Choroid plexus epithelial cell (primary cell): ENCODE data around the gene FNDC1.

Source experiments
- DNase-seq: peaks from one replicate; pipeline ENCODE4 v3.0.0-alpha.2; 2010; ENCODE audit warnings: low read depth
- H3K4me3 ChIP-seq: 2 replicates; pipeline ENCODE4 v1.5.1; 2011; ENCODE audit warnings: low read depth, mild to moderate bottlenecking, control low read depth, low read length, moderate library complexity
- TF ChIP-seq, protein P1 (sequence below): conservative IDR thresholded peaks from 2 replicates; pipeline ENCODE4 v1.5.1; 2011; ENCODE audit warnings: low read depth, mild to moderate bottlenecking, control low read depth, inconsistent platforms, low read length, moderate library complexity

Gene FNDC1

DNA sequence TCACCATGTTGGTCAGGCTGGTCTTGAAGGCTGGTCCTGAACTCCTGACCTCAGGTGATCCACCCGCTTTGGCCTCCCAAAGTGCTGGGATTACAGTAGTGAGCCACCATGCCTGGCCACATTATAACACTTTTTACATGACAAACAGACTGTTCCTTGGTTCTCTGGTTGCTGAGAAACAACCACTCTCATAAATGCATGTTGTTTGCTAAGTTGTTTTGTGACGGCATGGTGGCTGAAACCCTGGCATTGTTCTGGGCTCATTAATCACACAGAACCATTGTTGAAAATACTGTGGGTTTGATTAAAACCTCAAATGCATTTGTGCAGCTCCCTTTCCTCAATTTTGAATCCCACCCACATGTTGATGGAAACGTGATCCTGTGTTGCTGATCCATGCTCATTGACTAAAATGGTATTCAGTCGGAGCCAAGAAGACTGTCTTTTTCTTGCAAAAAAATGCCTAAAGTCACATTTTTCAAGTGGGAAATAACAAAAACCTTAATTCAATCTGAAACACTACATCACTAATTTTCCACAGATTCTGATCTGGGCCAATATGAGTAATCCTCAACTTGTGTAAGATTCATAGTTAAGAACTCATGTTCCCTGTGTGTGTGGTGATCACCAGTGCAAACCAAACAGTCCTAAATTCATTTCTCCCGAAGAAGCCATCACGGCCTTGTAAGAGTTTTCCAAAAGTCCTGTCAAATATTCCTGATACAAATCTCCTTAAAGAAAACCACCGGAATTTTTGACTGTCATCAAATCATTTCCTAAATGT is 132.8 kb downstream of the FNDC1 start:
- no peak overlapping the region for H3K4me3 ChIP-seq
- TF ChIP-seq, protein P1, sequence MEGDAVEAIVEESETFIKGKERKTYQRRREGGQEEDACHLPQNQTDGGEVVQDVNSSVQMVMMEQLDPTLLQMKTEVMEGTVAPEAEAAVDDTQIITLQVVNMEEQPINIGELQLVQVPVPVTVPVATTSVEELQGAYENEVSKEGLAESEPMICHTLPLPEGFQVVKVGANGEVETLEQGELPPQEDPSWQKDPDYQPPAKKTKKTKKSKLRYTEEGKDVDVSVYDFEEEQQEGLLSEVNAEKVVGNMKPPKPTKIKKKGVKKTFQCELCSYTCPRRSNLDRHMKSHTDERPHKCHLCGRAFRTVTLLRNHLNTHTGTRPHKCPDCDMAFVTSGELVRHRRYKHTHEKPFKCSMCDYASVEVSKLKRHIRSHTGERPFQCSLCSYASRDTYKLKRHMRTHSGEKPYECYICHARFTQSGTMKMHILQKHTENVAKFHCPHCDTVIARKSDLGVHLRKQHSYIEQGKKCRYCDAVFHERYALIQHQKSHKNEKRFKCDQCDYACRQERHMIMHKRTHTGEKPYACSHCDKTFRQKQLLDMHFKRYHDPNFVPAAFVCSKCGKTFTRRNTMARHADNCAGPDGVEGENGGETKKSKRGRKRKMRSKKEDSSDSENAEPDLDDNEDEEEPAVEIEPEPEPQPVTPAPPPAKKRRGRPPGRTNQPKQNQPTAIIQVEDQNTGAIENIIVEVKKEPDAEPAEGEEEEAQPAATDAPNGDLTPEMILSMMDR, result no peak
- DNase-seq, result no peak

DNA sequence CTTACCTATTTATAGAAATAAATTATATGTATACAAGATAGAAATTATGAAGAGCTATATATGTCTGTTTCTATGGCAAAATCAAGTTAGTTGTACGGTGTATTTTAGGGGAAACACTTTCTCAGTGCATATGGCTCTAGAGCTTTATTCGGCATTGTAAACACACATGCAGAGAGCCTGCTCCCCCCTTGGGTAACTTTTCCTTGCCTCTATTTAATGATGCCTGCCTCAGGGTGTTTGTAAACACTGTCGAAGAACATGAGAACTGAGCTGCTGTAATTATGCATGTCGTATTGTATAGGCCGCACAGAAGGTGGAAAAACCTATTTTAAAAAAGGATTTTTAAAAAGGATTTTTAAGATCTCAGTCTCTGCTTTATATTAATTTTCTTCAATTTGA is 133.4 kb downstream of the FNDC1 start:
- TF ChIP-seq, protein P1, result no peak
- no peak overlapping the region for H3K4me3 ChIP-seq
- no peak for DNase-seq

- no peak overlapping the region for H3K4me3 ChIP-seq
- no peak for DNase-seq
- TF ChIP-seq, protein P1, result no peak
These were observed 134.0 kb downstream of the FNDC1 start for GRCh38 chr6:159303159-159303558.

GRCh38 chr6:159303784-159304183 is 134.6 kb downstream of the FNDC1 start:
- H3K4me3 ChIP-seq, result no peak overlapping the region
- TF ChIP-seq, protein P1, result no peak

DNA sequence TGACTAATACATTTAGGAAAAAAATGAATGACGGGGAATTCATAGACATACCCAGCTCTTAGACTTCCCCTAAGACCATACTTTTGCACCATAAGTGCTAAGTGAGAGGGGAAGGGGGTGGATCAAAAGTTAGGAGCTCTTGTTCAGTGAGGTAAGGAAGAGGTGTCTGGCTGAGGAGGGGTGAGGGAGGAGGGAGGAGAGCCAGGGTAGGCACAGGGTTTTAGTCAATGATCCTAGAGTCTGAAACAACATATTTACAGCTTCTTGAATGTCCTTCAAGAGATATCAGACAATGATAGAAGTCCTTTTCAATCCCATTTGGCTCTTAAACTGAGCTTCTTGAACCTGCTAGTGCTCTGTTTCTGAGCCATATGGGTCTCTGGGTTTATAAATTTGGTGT is 135.4 kb downstream of the FNDC1 start:
- DNase-seq, result no peak
- TF ChIP-seq, protein P1, result no peak
- H3K4me3 ChIP-seq, result no peak overlapping the region

More at GRCh38 chr6:159303784-159304183, 134.6 kb downstream of the FNDC1 start:
- no peak for DNase-seq

GRCh38 chr6:159305159-159305558 is 136.0 kb downstream of the FNDC1 start:
- TF ChIP-seq, protein P1, result no peak
- no peak for DNase-seq
- no peak overlapping the region for H3K4me3 ChIP-seq
